Measurements from ENCODE around the gene UST.
"Not testable (repeated sequence)": the region's sequence is repeated elsewhere in the genome, so short reads cannot be mapped to it uniquely, and the experiment has no call there.

GRCh38 chr6:148764259-148765020, 17.6 kb downstream of the UST start:
- not testable (repeated sequence) for TF ChIP-seq POLR2A (IDR thresholded peaks at IDR 0.05)
- TF ChIP-seq, protein P1, sequence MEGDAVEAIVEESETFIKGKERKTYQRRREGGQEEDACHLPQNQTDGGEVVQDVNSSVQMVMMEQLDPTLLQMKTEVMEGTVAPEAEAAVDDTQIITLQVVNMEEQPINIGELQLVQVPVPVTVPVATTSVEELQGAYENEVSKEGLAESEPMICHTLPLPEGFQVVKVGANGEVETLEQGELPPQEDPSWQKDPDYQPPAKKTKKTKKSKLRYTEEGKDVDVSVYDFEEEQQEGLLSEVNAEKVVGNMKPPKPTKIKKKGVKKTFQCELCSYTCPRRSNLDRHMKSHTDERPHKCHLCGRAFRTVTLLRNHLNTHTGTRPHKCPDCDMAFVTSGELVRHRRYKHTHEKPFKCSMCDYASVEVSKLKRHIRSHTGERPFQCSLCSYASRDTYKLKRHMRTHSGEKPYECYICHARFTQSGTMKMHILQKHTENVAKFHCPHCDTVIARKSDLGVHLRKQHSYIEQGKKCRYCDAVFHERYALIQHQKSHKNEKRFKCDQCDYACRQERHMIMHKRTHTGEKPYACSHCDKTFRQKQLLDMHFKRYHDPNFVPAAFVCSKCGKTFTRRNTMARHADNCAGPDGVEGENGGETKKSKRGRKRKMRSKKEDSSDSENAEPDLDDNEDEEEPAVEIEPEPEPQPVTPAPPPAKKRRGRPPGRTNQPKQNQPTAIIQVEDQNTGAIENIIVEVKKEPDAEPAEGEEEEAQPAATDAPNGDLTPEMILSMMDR (IDR thresholded peaks at IDR 0.05): not testable (repeated sequence)

Data from esophagus squamous epithelium (tissue), 4 donors.